Keratinocyte (primary cell): ENCODE measurements around the gene FGF12. TPM values are rescaled to one million over a fixed set of nuclear protein-coding genes. Genes with fewer than 3 reads are reported as not detected.

Experiments used
- DNase-seq: peaks from one replicate; pipeline ENCODE4 v3.0.0-alpha.2; 2011; ENCODE audit warnings: low read depth, missing footprints, low spot score
- FAIRE-seq: peaks from 2 replicates; lab custom pipeline; 2011; peaks lifted over from hg19 to GRCh38; lab: Jason Lieb, UNC
- H2AFZ ChIP-seq: 2 replicates; pipeline ENCODE4 v1.6.0; 2012; ENCODE audit warnings: low read length, control low read depth, inconsistent platforms; ENCODE audit not compliant: control insufficient read depth
- H3K27ac ChIP-seq: 2 replicates; pipeline ENCODE4 v1.5.1; 2011; ENCODE audit warnings: low read length; ENCODE audit not compliant: control insufficient read depth, insufficient read depth
- H3K27me3 ChIP-seq: 3 replicates; pipeline ENCODE4 v1.6.0; 2011; ENCODE audit warnings: low read length; ENCODE audit not compliant: control insufficient read depth, insufficient read depth; ENCODE audit errors: extremely low read depth
- H3K36me3 ChIP-seq, 2 experiments: 2 replicates in 1 of 2; 3 replicates in 1 of 2; pipeline ENCODE4 v1.5.1; 2011; ENCODE audit warnings: low read length in 2 of 2, mild to moderate bottlenecking in 1 of 2; ENCODE audit not compliant: control insufficient read depth in 2 of 2, insufficient read depth in 2 of 2; ENCODE audit errors: extremely low read depth in 1 of 2
- H3K4me1 ChIP-seq: 3 replicates; pipeline ENCODE4 v1.5.1; 2011; ENCODE audit warnings: low read length; ENCODE audit not compliant: control insufficient read depth, insufficient read depth; ENCODE audit errors: extremely low read depth
- H3K4me2 ChIP-seq: 3 replicates; pipeline ENCODE4 v1.6.0; 2011; ENCODE audit warnings: low read depth, low read length; ENCODE audit not compliant: control insufficient read depth, insufficient read depth; ENCODE audit errors: extremely low read depth
- H3K4me3 ChIP-seq, 3 experiments: fragments of 200-600 bp in 1 of 3; sonication (generic) in 1 of 3; 2 replicates in 2 of 3; 3 replicates in 1 of 3; pipeline ENCODE4 v1.5.1; 2011 to 2016; ENCODE audit warnings: low read length in 3 of 3, mild to moderate bottlenecking in 3 of 3, control low read depth in 2 of 3, inconsistent platforms in 1 of 3, low read depth in 1 of 3, mixed read lengths in 1 of 3, mixed run types in 1 of 3, moderate library complexity in 1 of 3; ENCODE audit not compliant: control insufficient read depth in 2 of 3, insufficient read depth in 2 of 3; ENCODE audit errors: extremely low read depth in 1 of 3
- H3K79me2 ChIP-seq: 2 replicates; pipeline ENCODE4 v1.6.0; 2012; ENCODE audit warnings: low read length; ENCODE audit not compliant: control insufficient read depth, insufficient read depth
- H3K9ac ChIP-seq: 3 replicates; pipeline ENCODE4 v1.6.0; 2011; ENCODE audit warnings: low read length; ENCODE audit not compliant: control insufficient read depth, insufficient read depth; ENCODE audit errors: extremely low read depth
- H3K9me1 ChIP-seq: 3 replicates; pipeline ENCODE4 v1.6.0; 2011; ENCODE audit warnings: low read length; ENCODE audit not compliant: control insufficient read depth, insufficient read depth; ENCODE audit errors: extremely low read depth
- H3K9me3 ChIP-seq: 2 replicates; pipeline ENCODE4 v1.5.1; 2012; ENCODE audit warnings: low read depth, low read length; ENCODE audit not compliant: control insufficient read depth
- H4K20me1 ChIP-seq: 3 replicates; pipeline ENCODE4 v1.6.0; 2011; ENCODE audit warnings: low read length; ENCODE audit not compliant: control insufficient read depth, insufficient read depth; ENCODE audit errors: extremely low read depth
- CTCF ChIP-seq, 3 experiments: IDR thresholded peaks in 1 of 3; conservative IDR thresholded peaks in 1 of 3; optimal IDR thresholded peaks in 1 of 3; 2 replicates in 2 of 3; 3 replicates in 1 of 3; pipeline versions ENCODE3 to v1.5.1; 2011; ENCODE audit warnings: low read length in 3 of 3, mild to moderate bottlenecking in 3 of 3, moderate library complexity in 2 of 3, control low read depth in 1 of 3, inconsistent platforms in 1 of 3; ENCODE audit not compliant: insufficient read depth in 2 of 3; ENCODE audit errors: extremely low read depth in 1 of 3
- EZH2 ChIP-seq: IDR thresholded peaks from one replicate; pipeline ENCODE4 v1.6.1; 2012; ENCODE audit warnings: inconsistent platforms, mild to moderate bottlenecking, low read length, moderate library complexity
- dilution Hi-C: fragments of 300-500 bp; cut with MboI; formaldehyde crosslinking; loops from one replicate; pipeline ENCODE4 v1.7.0; 2020; ENCODE audit warnings: low sequenced_read_pairs; ENCODE audit not compliant: extremely low pct_ligation_motif_present
- polyA plus RNA-seq, 5 experiments: library from polyadenylated mRNA; depleted of rRNA in 3 of 5; stranded (reverse) in 3 of 5; stranded (forward) in 1 of 5; unstranded in 1 of 5; fragments of >200 nt; gene quantifications; 1 replicate in 1 of 5; 2 replicates in 3 of 5; 3 replicates in 1 of 5; pipeline versions ENCODE4 v1.2.1 to v1.2.3, GENCODE V29; 2011 to 2012; ENCODE audit warnings: missing spikeins in 2 of 5, low read depth in 1 of 5, low replicate concordance in 1 of 5

Gene FGF12
- polyA plus RNA-seq, 1 donor (not counting 4 experiments of a cell fraction or from before 2014, with no cell fraction given) = 4.1 TPM

- H3K79me2 ChIP-seq = no peaks in the 10 kb centered on the region
- TF ChIP-seq EZH2 (no peak), CTCF (optimal IDR thresholded peaks at IDR 0.05 in 1 of 3, IDR thresholded peaks at IDR 0.05 in 1 of 3, conservative IDR thresholded peaks at IDR 0.05 in 1 of 3; ENCODE audit: extremely low read depth in 1 of 3, insufficient read depth in 2 of 3, low read length in 3 of 3) (no peak)
- FAIRE-seq (no peak), DNase-seq (no peak)
- H3K4me3 ChIP-seq = no peak overlapping the region
- no peak overlapping the region for H3K4me2 ChIP-seq
- H3K4me1 ChIP-seq = no peaks in the 10 kb centered on the region
- no peaks in the 10 kb centered on the region for H3K36me3 ChIP-seq
- H3K9ac ChIP-seq = no peak overlapping the region
- dilution Hi-C loops = no loop called here
- no peak overlapping the region for H3K27ac ChIP-seq
- no peaks in the 10 kb centered on the region for H4K20me1 ChIP-seq
- H2AFZ ChIP-seq = no peak overlapping the region
- no peaks in the 10 kb centered on the region for H3K9me3 ChIP-seq
- H3K27me3 ChIP-seq = no peaks in the 10 kb centered on the region
- no peaks in the 10 kb centered on the region for H3K9me1 ChIP-seq
These were observed 451.5 kb downstream of the FGF12 start for GRCh38 chr3:192275741-192276355.

- no peaks in the 10 kb centered on the region for H4K20me1 ChIP-seq
- H3K4me3 ChIP-seq = no peak overlapping the region
- H2AFZ ChIP-seq = no peak overlapping the region
- H3K9me3 ChIP-seq = no peaks in the 10 kb centered on the region
- no peaks in the 10 kb centered on the region for H3K27me3 ChIP-seq
- no peaks in the 10 kb centered on the region for H3K79me2 ChIP-seq
- H3K4me1 ChIP-seq = no peaks in the 10 kb centered on the region
- dilution Hi-C loops = no loop called here
- no peak for TF ChIP-seq EZH2
- no peak for TF ChIP-seq CTCF (optimal IDR thresholded peaks at IDR 0.05 in 1 of 3, IDR thresholded peaks at IDR 0.05 in 1 of 3, conservative IDR thresholded peaks at IDR 0.05 in 1 of 3; ENCODE audit: extremely low read depth in 1 of 3, insufficient read depth in 2 of 3, low read length in 3 of 3)
- H3K9me1 ChIP-seq = no peaks in the 10 kb centered on the region
- no peaks in the 10 kb centered on the region for H3K36me3 ChIP-seq
- no peak overlapping the region for H3K4me2 ChIP-seq
- H3K27ac ChIP-seq = no peak overlapping the region
- H3K9ac ChIP-seq = no peak overlapping the region
- DNase-seq = no peak
- FAIRE-seq = no peak
These were observed 453.7 kb downstream of the FGF12 start for GRCh38 chr3:192273697-192274010.
